HCT116 (cell line): ENCODE measurements around the gene RABL3.

Experiments used
- CBX3 ChIP-seq: IDR thresholded peaks from 2 replicates; pipeline ENCODE4 v1.6.1; 2012; ENCODE audit warnings: low read depth
- CTCF ChIP-seq, 3 experiments: fragments of 200-600 bp in 1 of 3; sonication (generic) in 1 of 3; IDR thresholded peaks in 2 of 3; conservative IDR thresholded peaks in 1 of 3; 2 replicates each; pipeline ENCODE4 v1.5.1; 2012 to 2017; ENCODE audit warnings: low read depth in 2 of 3, low read length in 2 of 3, antibody characterized with exemption in 1 of 3, borderline replicate concordance in 1 of 3, control low read depth in 1 of 3, mild to moderate bottlenecking in 1 of 3, mixed read lengths in 1 of 3, mixed run types in 1 of 3, moderate library complexity in 1 of 3; ENCODE audit not compliant: insufficient read depth in 1 of 3
- ELF1 ChIP-seq: IDR thresholded peaks from 2 replicates; pipeline ENCODE4 v1.6.1; 2012; ENCODE audit warnings: low read depth, borderline replicate concordance
- EZH2 ChIP-seq: fragments of 200-600 bp; sonication (generic); IDR thresholded peaks from 2 replicates; pipeline ENCODE4 v1.6.1; 2017; ENCODE audit warnings: antibody characterized with exemption, mixed run types
- FOSL1 ChIP-seq: IDR thresholded peaks from 2 replicates; pipeline ENCODE4 v1.6.1; 2012; ENCODE audit warnings: low read depth
- JUND ChIP-seq: IDR thresholded peaks from 2 replicates; pipeline ENCODE4 v1.6.1; 2012
- MAX ChIP-seq: IDR thresholded peaks from 2 replicates; pipeline ENCODE4 v1.6.1; 2012
- POLR2A ChIP-seq: IDR thresholded peaks from 2 replicates; pipeline ENCODE4 v1.7.0; 2011; ENCODE audit warnings: borderline replicate concordance; ENCODE audit not compliant: insufficient read depth, insufficient read length; ENCODE audit errors: extremely low read depth
- RAD21 ChIP-seq: IDR thresholded peaks from 2 replicates; pipeline ENCODE4 v1.6.1; 2012; ENCODE audit warnings: low read depth, mild to moderate bottlenecking
- SIN3A ChIP-seq: IDR thresholded peaks from 2 replicates; pipeline ENCODE4 v1.6.1; 2012; ENCODE audit warnings: low read depth
- SRF ChIP-seq: IDR thresholded peaks from 2 replicates; pipeline ENCODE4 v1.6.1; 2012; ENCODE audit warnings: low read depth
- TF ChIP-seq, protein P1 (sequence below): IDR thresholded peaks from 2 replicates; pipeline ENCODE4 v1.6.1; 2012
- TF ChIP-seq, protein P2 (sequence below): IDR thresholded peaks from 2 replicates; pipeline ENCODE4 v1.6.1; 2012; ENCODE audit warnings: low read depth

DNA sequence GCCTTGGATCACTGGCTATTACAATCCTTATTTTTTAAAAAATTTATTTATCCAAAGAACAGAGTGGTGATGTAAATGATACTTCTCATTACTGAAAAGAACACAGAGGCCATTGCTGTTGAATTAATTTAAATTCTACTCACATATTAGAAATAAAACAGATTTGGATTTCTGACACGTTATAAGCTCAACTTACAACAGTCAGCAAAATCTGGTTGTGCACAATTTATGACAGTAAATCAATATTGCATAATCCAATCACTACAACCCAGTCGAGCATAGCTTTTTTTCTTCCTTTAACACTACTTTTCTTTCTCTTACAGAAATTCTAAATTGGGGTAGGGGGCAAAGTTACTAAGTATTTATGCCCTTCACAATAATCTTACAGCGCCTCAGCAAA lies 43.0 kb downstream of the RABL3 start:
- no peak for TF ChIP-seq SIN3A
- no peak for TF ChIP-seq EZH2
- TF ChIP-seq CTCF (IDR thresholded peaks at IDR 0.05 in 2 of 3, conservative IDR thresholded peaks at IDR 0.05 in 1 of 3; ENCODE audit: borderline replicate concordance in 1 of 3, insufficient read depth in 1 of 3, low read depth in 2 of 3, low read length in 2 of 3): no peak
- no peak for TF ChIP-seq RAD21
- TF ChIP-seq, protein P1, sequence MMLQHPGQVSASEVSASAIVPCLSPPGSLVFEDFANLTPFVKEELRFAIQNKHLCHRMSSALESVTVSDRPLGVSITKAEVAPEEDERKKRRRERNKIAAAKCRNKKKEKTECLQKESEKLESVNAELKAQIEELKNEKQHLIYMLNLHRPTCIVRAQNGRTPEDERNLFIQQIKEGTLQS: no peak
- no peak for TF ChIP-seq CBX3
- TF ChIP-seq POLR2A: no peak
- no peak for TF ChIP-seq JUND
- TF ChIP-seq MAX: no peak
- no peak for TF ChIP-seq FOSL1
- TF ChIP-seq, protein P2, sequence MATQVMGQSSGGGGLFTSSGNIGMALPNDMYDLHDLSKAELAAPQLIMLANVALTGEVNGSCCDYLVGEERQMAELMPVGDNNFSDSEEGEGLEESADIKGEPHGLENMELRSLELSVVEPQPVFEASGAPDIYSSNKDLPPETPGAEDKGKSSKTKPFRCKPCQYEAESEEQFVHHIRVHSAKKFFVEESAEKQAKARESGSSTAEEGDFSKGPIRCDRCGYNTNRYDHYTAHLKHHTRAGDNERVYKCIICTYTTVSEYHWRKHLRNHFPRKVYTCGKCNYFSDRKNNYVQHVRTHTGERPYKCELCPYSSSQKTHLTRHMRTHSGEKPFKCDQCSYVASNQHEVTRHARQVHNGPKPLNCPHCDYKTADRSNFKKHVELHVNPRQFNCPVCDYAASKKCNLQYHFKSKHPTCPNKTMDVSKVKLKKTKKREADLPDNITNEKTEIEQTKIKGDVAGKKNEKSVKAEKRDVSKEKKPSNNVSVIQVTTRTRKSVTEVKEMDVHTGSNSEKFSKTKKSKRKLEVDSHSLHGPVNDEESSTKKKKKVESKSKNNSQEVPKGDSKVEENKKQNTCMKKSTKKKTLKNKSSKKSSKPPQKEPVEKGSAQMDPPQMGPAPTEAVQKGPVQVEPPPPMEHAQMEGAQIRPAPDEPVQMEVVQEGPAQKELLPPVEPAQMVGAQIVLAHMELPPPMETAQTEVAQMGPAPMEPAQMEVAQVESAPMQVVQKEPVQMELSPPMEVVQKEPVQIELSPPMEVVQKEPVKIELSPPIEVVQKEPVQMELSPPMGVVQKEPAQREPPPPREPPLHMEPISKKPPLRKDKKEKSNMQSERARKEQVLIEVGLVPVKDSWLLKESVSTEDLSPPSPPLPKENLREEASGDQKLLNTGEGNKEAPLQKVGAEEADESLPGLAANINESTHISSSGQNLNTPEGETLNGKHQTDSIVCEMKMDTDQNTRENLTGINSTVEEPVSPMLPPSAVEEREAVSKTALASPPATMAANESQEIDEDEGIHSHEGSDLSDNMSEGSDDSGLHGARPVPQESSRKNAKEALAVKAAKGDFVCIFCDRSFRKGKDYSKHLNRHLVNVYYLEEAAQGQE: no peak
- no peak for TF ChIP-seq SRF
- TF ChIP-seq ELF1: no peak
